Neural cell (in vitro differentiated cells): ENCODE results near the gene DHPS. TPM values are rescaled to one million over a fixed set of nuclear protein-coding genes. Genes with fewer than 3 reads are reported as not detected.

ENCODE experiments used
- polyA plus RNA-seq: library from polyadenylated mRNA; depleted of rRNA; stranded (reverse); fragments of >200 nt; gene quantifications from 2 replicates; pipeline ENCODE4 v1.2.3, GENCODE V29; 2014
- small RNA-seq, 3 experiments: library from RNA; depleted of rRNA; stranded (forward); fragments of <200 nt; gene quantifications; one replicate each; pipeline ENCODE3, GENCODE V24; 2012

The DHPS gene
- polyA plus RNA-seq, 1 donor from 2014 or later = 239 TPM

Small RNA genes lying within 50 kb of the gene (small RNA-seq; reads per million reads assigned to genes)
- gene SNORD41 = 14.8 to 74.9 (median 47.1) reads per million in 3 experiments

Other genes starting within 250 kb of the DHPS start
- gene ZNF443, start 240.9 kb downstream of the DHPS start, polyA plus RNA-seq = 11.5 and 13.0 TPM in 2 replicates
- 16.1 and 17.4 TPM in 2 replicates for gene ZNF709, start 197.1 kb downstream of the DHPS start, polyA plus RNA-seq
- gene ZNF564, start 130.4 kb downstream of the DHPS start, polyA plus RNA-seq = 7.3 and 7.6 TPM in 2 replicates
- 6.1 and 6.7 TPM in 2 replicates for gene ZNF490, start 71.1 kb downstream of the DHPS start, polyA plus RNA-seq
- gene ZNF791, start 71.0 kb downstream of the DHPS start, polyA plus RNA-seq = 10.2 and 11.0 TPM in 2 replicates
- 11.5 and 23.4 TPM in 2 replicates for gene MAN2B1, start 15.1 kb downstream of the DHPS start, polyA plus RNA-seq
- 45.3 and 51.3 TPM in 2 replicates for gene WDR83, start 15.1 kb downstream of the DHPS start, polyA plus RNA-seq
- gene GNG14, start 6.1 kb upstream of the DHPS start, polyA plus RNA-seq = not detected in 2 replicates
- gene FBXW9, start 14.8 kb upstream of the DHPS start, polyA plus RNA-seq = 16.2 and 20.9 TPM in 2 replicates
- gene TNPO2, start 42.1 kb upstream of the DHPS start, polyA plus RNA-seq = 88.0 and 98.6 TPM in 2 replicates
- gene TRIR, start 52.8 kb upstream of the DHPS start, polyA plus RNA-seq = 405 and 418 TPM in 2 replicates
- gene GET3, start 55.6 kb upstream of the DHPS start, polyA plus RNA-seq = 89.6 and 112 TPM in 2 replicates
- gene BEST2, start 69.9 kb upstream of the DHPS start, polyA plus RNA-seq = not detected in 2 replicates
- gene HOOK2, start 93.7 kb upstream of the DHPS start, polyA plus RNA-seq = 28.4 and 44.3 TPM in 2 replicates
- gene JUNB, start 109.6 kb upstream of the DHPS start, polyA plus RNA-seq = 18.7 and 29.4 TPM in 2 replicates
- 832 and 882 TPM in 2 replicates for gene PRDX2, start 119.9 kb upstream of the DHPS start, polyA plus RNA-seq
- not detected in 2 replicates for gene THSD8, start 120.2 kb upstream of the DHPS start, polyA plus RNA-seq
- gene RNASEH2A, start 124.7 kb upstream of the DHPS start, polyA plus RNA-seq = 25.7 and 28.2 TPM in 2 replicates
- gene RTBDN, start 152.7 kb upstream of the DHPS start, polyA plus RNA-seq = 1.0 TPM in 1 of 2 replicates, not detected in the other
- 65.0 and 105 TPM in 2 replicates for gene MAST1, start 156.6 kb upstream of the DHPS start, polyA plus RNA-seq
- 0.59 TPM in 1 of 2 replicates, not detected in the other for gene DNASE2, start 199.6 kb upstream of the DHPS start, polyA plus RNA-seq
- gene KLF1, start 205.3 kb upstream of the DHPS start, polyA plus RNA-seq = not detected in 2 replicates
- 35.4 and 51.5 TPM in 2 replicates for gene GCDH, start 209.3 kb upstream of the DHPS start, polyA plus RNA-seq
- 1.5 and 1.6 TPM in 2 replicates for gene SYCE2, start 237.4 kb upstream of the DHPS start, polyA plus RNA-seq